ENCODE data around the gene AKR1B1. TPM values are rescaled to one million over a fixed set of nuclear protein-coding genes. Genes with fewer than 3 reads are reported as not detected.

Gene AKR1B1
- total RNA-seq, 2 donors from 2014 or later: 30.5 to 75.0 TPM

DNA sequence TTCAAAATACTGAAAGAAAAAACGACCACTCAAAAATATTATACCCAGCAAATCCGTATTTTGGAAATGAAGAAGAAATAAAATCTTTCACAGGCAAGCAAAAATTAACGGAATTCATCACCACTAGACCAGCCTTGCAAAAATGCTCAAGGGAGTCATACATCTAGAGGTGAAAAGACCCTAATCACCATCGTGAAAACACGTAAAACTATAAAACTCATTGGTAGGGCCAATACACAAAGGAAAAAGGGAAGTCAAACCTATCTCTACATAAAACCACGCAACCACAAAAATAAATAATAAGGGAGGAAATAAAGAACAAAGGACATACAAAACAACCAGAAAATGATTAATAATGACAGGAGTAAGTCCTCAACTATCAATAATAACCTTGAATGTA is 6.6 kb upstream of the AKR1B1 start:
- no peak overlapping the region for H3K27ac ChIP-seq
- no peak for TF ChIP-seq POLR2A (IDR thresholded peaks at IDR 0.05)
- TF ChIP-seq POLR2AphosphoS5 (IDR thresholded peaks at IDR 0.05): no peak
- TF ChIP-seq, protein P1, sequence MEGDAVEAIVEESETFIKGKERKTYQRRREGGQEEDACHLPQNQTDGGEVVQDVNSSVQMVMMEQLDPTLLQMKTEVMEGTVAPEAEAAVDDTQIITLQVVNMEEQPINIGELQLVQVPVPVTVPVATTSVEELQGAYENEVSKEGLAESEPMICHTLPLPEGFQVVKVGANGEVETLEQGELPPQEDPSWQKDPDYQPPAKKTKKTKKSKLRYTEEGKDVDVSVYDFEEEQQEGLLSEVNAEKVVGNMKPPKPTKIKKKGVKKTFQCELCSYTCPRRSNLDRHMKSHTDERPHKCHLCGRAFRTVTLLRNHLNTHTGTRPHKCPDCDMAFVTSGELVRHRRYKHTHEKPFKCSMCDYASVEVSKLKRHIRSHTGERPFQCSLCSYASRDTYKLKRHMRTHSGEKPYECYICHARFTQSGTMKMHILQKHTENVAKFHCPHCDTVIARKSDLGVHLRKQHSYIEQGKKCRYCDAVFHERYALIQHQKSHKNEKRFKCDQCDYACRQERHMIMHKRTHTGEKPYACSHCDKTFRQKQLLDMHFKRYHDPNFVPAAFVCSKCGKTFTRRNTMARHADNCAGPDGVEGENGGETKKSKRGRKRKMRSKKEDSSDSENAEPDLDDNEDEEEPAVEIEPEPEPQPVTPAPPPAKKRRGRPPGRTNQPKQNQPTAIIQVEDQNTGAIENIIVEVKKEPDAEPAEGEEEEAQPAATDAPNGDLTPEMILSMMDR (IDR thresholded peaks at IDR 0.05): no peak
- DNase-seq (ENCODE audit: low spot score): no peak
- H3K27me3 ChIP-seq (replicated peaks; ENCODE audit: insufficient read depth): no peaks in the 10 kb centered on the region
- H3K36me3 ChIP-seq: no peaks in the 10 kb centered on the region
- intact Hi-C loops (cut with DNase I): no loop called here
- H3K4me3 ChIP-seq: no peak overlapping the region
- 87% methylated on average over 6 of the region's 6 CpGs for WGBS
- no peaks in the 10 kb centered on the region for H3K9me3 ChIP-seq
- H3K4me1 ChIP-seq (replicated peaks): no peaks in the 10 kb centered on the region

DNA sequence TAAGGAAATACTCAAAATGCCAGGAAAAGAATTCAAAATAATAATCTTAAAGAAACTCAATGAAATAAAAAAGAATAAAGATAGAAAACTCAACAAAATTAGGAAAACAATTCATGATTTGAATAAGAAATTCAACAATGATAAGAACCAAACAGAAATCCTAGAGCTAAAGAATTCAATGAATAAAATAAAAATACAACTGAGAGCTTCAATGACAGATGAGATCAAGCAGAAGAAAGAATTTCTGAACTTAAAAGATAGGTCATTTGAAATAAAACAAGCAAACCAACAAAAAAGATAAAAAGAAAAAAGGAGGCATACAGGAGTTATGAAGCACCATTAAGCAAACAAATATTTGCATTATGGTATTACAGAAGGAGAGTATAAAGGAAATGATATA is 5.6 kb upstream of the AKR1B1 start:
- no peak overlapping the region for H3K27ac ChIP-seq
- no peaks in the 10 kb centered on the region for H3K4me1 ChIP-seq (replicated peaks)
- no peaks in the 10 kb centered on the region for H3K9me3 ChIP-seq
- no peak for DNase-seq (ENCODE audit: low spot score)
- H3K4me3 ChIP-seq: no peak overlapping the region
- no peaks in the 10 kb centered on the region for H3K27me3 ChIP-seq (replicated peaks; ENCODE audit: insufficient read depth)
- intact Hi-C loops (cut with DNase I): no loop called here
- H3K36me3 ChIP-seq: no peaks in the 10 kb centered on the region
- TF ChIP-seq, protein P1 (IDR thresholded peaks at IDR 0.05): no peak

DNA sequence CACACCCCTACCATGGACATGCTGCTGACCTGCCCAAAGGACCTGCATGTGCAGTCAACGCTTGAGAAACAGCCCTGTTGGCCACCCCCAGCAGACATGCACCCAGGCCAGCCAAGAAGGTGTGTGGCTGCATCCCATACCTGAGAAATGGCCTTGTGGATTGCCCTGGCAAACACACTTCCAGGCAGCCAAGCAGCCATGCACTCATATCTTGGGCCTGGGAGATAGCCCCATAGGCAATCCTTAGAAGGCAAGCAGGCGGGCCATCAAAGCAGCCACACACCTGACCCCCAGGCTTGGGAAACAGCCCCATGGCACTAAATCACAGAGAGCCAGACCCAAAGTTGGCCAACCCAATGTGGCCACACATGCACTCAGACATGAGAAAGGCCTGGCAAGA is 4.9 kb upstream of the AKR1B1 start:
- no peaks in the 10 kb centered on the region for H3K27me3 ChIP-seq (replicated peaks; ENCODE audit: insufficient read depth)
- H3K9me3 ChIP-seq: no peaks in the 10 kb centered on the region
- no peak overlapping the region for H3K27ac ChIP-seq
- 91% methylated on average over 1 of the region's 2 CpGs for WGBS
- DNase-seq (ENCODE audit: low spot score): no peak
- intact Hi-C loops (cut with DNase I): no loop called here
- no peak overlapping the region for H3K4me3 ChIP-seq
- TF ChIP-seq POLR2AphosphoS5 (IDR thresholded peaks at IDR 0.05): no peak
- no peak for TF ChIP-seq POLR2A (IDR thresholded peaks at IDR 0.05)
- TF ChIP-seq, protein P1 (IDR thresholded peaks at IDR 0.05): no peak
- no peaks in the 10 kb centered on the region for H3K4me1 ChIP-seq (replicated peaks)
- no peaks in the 10 kb centered on the region for H3K36me3 ChIP-seq

DNA sequence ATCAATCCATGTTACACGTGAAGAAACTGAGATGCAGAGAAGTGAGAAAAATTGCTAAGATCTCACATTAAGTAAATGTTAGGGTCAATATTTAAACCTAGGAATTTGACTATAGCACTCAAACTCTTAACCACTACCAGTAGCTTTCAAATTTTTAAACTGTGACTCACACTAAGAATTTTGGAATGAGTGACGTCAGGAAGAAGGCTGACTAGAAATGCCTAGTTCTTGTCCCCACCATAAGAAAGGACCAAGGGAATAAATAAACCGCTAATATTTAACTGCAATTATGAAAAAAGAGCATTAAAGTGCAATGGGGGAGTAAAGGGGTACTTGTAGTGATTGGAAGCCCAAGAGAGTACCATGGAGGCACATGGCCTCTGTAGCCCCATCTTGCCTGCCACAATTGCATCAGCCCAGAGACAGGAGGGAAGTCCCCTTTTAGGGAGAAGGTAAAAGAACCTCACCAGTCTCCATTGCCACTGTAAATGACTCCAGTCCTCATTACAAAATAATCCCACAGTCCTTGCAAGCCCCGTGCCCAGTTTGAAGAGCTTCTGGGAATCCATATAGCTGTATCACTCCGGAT is 3.5 kb upstream of the AKR1B1 start:
- TF ChIP-seq POLR2A (IDR thresholded peaks at IDR 0.05) (no peak), POLR2AphosphoS5 (IDR thresholded peaks at IDR 0.05) (no peak)
- TF ChIP-seq, protein P1 (IDR thresholded peaks at IDR 0.05): no peak
- no peak for DNase-seq (ENCODE audit: low spot score)
- Histone ChIP-seq H3K27ac (no peak overlapping the region), H3K36me3 (no peaks in the 10 kb centered on the region), H3K27me3 (replicated peaks; ENCODE audit: insufficient read depth) (no peaks in the 10 kb centered on the region), H3K9me3 (no peaks in the 10 kb centered on the region), H3K4me3 (no peak overlapping the region), H3K4me1 (replicated peaks) (no peaks in the 10 kb centered on the region)
- intact Hi-C loops (cut with DNase I): no loop called here
- 88% methylated on average over 5 of the region's 5 CpGs for WGBS

DNA sequence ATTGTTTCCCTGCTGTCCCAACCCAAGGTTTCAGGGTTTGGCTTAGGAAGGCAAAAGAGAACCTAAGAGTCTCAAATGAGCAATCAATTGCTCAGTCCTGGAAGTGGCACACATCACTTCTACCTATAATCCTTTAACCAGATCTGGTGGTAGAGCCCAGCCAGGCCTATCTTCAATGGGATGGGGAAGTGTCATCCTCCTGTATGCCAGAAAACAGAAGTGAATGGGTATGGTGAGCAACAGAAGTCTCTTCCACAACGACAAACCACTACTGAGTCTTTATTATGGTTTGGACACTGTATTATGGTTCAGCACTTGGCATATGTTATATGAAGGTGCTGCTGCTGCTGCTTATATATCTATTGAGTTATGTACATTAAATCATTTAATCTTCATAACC is 3.0 kb upstream of the AKR1B1 start:
- Histone ChIP-seq H3K4me3 (no peak overlapping the region), H3K9me3 (no peaks in the 10 kb centered on the region), H3K27me3 (replicated peaks; ENCODE audit: insufficient read depth) (no peaks in the 10 kb centered on the region), H3K36me3 (no peaks in the 10 kb centered on the region), H3K4me1 (replicated peaks) (no peaks in the 10 kb centered on the region), H3K27ac (no peak overlapping the region)
- TF ChIP-seq, protein P1 (IDR thresholded peaks at IDR 0.05): no peak
- TF ChIP-seq POLR2AphosphoS5 (IDR thresholded peaks at IDR 0.05): no peak
- no peak for TF ChIP-seq POLR2A (IDR thresholded peaks at IDR 0.05)
- intact Hi-C loops (cut with DNase I): no loop called here
- WGBS: 100% methylated on average over 1 of the region's 1 CpG
- no peak for DNase-seq (ENCODE audit: low spot score)

Measured in prostate gland (tissue), 2 donors.